Fibroblast of villous mesenchyme (primary cell): ENCODE data around the gene MPRIP. TPM values are rescaled to one million over a fixed set of nuclear protein-coding genes. Genes with fewer than 3 reads are reported as not detected.
"Not testable (repeated sequence)": the region's sequence is repeated elsewhere in the genome, so short reads cannot be mapped to it uniquely, and the experiment has no call there.

ENCODE experiments used
- DNase-seq: peaks from one replicate; pipeline ENCODE4 v3.0.0-alpha.2; 2010; ENCODE audit warnings: low read depth
- H3K4me3 ChIP-seq: 2 replicates; pipeline ENCODE4 v1.5.1; 2011; ENCODE audit warnings: low read depth, mild to moderate bottlenecking, low read length
- total RNA-seq: library from RNA; depleted of rRNA; stranded (reverse); fragments of >200 nt; gene quantifications from 2 replicates; pipeline ENCODE4 v1.2.3, GENCODE V29; 2012
- TF ChIP-seq, protein P1 (sequence below): IDR thresholded peaks from 2 replicates; pipeline ENCODE4 v1.5.1; 2012; ENCODE audit warnings: low read depth, mild to moderate bottlenecking, low read length; ENCODE audit not compliant: insufficient read depth

The MPRIP gene
- total RNA-seq, 1 donor, result 178 TPM

- H3K4me3 ChIP-seq, DNase-seq: not testable (repeated sequence)
Observed at GRCh38 chr17:17014748-17015124, 27.5 kb upstream of the MPRIP start.

DNA sequence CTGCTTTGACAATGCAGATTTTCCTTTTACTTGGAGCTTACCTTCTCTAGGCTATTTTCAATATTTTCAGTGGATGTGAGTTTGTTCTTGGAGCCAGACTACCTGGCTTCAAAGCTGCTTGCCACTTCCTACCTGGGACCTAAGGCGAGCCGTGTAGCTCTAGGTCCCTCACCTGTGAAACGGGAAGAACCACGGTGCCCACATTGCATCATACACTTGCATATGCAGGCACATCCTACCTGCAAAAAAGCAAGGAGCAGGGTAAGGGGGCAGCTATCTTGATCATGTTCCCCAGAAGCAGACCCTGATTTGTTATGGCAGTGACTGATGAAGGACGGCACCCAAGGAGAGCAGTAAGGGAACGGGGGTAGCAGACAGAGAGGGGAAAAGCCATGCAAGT is 27.0 kb upstream of the MPRIP start:
- TF ChIP-seq, protein P1, sequence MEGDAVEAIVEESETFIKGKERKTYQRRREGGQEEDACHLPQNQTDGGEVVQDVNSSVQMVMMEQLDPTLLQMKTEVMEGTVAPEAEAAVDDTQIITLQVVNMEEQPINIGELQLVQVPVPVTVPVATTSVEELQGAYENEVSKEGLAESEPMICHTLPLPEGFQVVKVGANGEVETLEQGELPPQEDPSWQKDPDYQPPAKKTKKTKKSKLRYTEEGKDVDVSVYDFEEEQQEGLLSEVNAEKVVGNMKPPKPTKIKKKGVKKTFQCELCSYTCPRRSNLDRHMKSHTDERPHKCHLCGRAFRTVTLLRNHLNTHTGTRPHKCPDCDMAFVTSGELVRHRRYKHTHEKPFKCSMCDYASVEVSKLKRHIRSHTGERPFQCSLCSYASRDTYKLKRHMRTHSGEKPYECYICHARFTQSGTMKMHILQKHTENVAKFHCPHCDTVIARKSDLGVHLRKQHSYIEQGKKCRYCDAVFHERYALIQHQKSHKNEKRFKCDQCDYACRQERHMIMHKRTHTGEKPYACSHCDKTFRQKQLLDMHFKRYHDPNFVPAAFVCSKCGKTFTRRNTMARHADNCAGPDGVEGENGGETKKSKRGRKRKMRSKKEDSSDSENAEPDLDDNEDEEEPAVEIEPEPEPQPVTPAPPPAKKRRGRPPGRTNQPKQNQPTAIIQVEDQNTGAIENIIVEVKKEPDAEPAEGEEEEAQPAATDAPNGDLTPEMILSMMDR, result no peak
- no peak overlapping the region for H3K4me3 ChIP-seq
- no peak for DNase-seq

DNA sequence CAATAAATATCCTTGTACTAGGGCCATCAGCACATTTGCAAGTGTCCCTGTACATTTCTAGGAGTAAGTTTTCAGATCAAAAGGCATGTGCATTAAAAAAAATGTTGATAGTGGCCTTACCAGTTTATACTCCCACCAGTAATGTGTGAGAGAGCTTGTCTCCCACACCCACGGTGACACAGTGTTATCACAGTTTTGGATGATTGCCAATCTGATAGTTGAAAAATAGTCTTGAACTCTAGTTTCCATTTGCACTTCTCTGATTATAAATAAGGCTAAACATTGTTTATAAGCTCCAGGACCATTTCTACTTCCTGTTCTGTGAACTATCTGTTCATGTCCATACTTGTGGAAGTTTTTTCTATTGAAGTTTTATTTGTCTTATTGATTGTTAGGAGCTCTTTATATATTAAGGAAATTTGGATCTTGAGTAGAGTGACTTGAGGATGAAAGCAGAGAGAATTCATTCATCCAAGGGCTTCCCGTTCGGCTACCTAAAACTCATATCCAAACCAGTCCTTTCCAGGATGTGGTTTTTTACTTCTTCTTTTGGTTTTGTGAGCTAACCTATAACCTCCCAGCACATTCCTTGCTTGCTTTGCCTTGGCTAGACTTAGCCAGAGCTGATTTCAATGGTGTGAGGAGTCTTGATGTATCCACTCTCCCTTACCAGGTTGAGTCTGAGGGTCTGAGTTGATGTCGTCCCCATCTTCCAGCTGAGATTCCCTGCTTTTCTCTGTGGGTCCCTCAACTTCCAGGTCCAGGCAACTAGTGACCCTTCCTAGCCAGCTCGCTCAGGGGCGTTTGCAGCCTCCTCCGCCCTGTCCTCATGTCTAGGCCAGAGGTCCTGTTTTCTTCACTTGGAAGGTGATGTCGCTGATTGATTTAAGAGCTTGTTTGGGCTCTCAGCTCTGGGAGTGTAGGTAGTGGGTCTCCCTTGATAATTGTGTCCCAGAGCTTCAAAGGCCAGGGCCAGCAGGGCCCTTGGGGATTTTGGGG is 25.8 kb upstream of the MPRIP start:
- not testable (repeated sequence) for DNase-seq

DNA sequence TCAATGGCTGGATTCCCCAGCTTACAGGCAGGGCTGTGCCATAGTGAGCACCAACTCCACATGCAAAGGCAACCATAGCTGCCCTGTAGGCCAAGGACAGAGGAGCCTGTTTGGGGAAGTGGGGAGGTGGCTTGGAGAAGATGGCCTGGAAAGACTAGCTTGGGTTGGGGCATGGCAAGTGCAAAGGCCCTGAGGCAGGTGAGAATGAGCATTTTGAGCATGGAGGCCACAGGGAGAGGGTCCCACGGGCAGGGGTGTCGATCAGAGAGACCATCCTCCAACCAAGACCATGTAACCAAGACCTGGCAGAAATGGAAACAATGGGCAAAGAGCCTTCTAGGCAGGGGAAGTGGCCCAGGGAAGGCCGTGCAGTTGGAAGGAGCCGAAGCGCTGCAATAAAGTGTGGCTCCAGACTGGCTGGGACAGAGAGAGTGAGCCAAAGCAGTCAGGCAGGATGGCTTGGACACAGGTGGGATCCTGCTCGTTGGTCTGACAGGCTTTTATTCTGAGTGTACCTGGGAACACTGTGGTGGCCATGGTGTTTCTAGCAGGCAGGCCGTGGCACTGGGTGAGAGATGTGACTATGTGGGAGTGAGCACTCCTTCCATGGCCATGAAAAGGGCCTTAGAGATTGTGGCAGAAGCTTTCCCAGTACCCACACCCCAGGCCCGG is 24.8 kb upstream of the MPRIP start:
- DNase-seq, result no peak
- H3K4me3 ChIP-seq, result no peak overlapping the region

More for the DNA sequence above, 25.8 kb upstream of the MPRIP start:
- H3K4me3 ChIP-seq, result not testable (repeated sequence)

GRCh38 chr17:17018021-17018441 is 24.2 kb upstream of the MPRIP start:
- TF ChIP-seq, protein P1, result no peak
- no peak for DNase-seq
- no peak overlapping the region for H3K4me3 ChIP-seq

More for the DNA sequence above, 24.8 kb upstream of the MPRIP start:
- TF ChIP-seq, protein P1, result no peak

DNA sequence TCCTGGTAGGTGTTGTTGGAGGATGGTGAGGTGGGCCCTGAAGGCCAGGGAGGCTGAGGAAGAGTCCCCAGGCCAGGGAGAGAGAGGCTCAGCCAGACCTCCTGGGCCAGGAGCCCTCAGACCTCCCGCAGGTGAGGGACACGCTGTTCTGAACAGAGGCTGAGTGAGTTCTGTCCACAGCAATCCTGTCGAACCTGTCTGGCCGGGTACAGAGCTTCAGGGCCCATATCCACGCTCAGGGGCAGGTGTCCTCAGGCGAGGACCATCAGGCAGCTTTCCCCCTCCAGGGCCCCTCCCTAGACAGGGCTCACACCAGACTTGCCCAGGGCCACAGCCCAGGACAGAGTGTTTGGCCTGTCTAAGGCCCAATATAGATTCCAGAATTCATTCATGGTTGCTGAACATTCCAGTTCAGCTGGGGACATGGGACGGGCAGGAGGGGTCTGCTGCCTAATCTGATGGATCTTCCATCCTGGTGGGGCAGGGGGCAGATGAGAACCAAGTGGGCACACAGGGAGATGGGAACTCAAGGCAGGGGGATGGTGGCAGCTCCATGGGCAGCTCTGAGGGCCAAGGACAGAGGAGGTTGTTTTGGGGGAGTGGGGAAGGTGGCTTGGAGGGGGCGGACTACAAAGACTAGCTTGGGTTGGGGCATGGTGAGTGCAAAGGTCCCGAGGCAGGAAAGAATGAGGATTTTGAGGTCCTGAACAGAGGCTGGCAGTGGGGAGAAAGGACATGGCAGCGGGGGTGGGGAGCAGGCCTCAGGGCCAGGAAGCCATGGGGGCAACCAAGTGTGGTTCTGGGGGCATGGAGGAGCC is 23.4 kb upstream of the MPRIP start:
- H3K4me3 ChIP-seq, result no peak overlapping the region
- TF ChIP-seq, protein P1, result no peak
- no peak for DNase-seq

DNA sequence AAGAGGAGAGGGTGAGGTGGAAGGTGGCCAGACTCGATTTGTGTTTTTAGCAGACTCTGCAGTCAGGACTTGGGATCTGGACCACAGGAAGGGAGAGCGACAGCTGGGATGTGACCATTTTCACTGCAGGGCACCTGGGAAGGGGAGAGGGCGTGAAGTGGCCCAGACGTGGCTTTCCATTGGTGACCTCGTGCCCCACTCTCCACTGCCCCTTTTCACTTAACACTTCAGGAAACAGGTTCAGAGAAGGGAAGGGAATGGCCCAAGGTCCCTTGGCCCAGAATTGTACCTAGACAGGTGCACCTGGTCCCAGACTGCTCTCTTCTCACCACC is 22.9 kb upstream of the MPRIP start:
- H3K4me3 ChIP-seq, result no peak overlapping the region
- no peak for DNase-seq
- TF ChIP-seq, protein P1, result no peak
